Fibroblast of lung (primary cell): ENCODE data around the gene PIK3R3. TPM values are rescaled to one million over a fixed set of nuclear protein-coding genes. Genes with fewer than 3 reads are reported as not detected.

ENCODE experiments used
- DNase-seq, 2 donors: peaks; one replicate each; pipeline versions ENCODE4 v3.0.0 to v3.0.0-alpha.2; 2010; ENCODE audit warnings: low read depth in 2 of 2
- H2AFZ ChIP-seq: 2 replicates; pipeline ENCODE4 v1.5.1; 2012; ENCODE audit warnings: low read length, control low read depth, inconsistent platforms
- H3K27ac ChIP-seq: 2 replicates; pipeline ENCODE4 v1.5.1; 2011; ENCODE audit warnings: low read length, control low read depth; ENCODE audit not compliant: insufficient read depth
- H3K27me3 ChIP-seq: 2 replicates; pipeline ENCODE4 v1.5.1; 2011; ENCODE audit warnings: mild to moderate bottlenecking, low read length; ENCODE audit not compliant: control insufficient read depth, insufficient read depth
- H3K36me3 ChIP-seq: 2 replicates; pipeline ENCODE4 v1.5.1; 2011; ENCODE audit warnings: low read length; ENCODE audit not compliant: control insufficient read depth, insufficient read depth
- H3K4me1 ChIP-seq: 2 replicates; pipeline ENCODE4 v1.5.1; 2011; ENCODE audit warnings: low read length; ENCODE audit not compliant: control insufficient read depth, insufficient read depth; ENCODE audit errors: extremely low read depth
- H3K4me2 ChIP-seq: 2 replicates; pipeline ENCODE4 v1.5.1; 2011; ENCODE audit warnings: low read length, control low read depth; ENCODE audit not compliant: insufficient read depth; ENCODE audit errors: extremely low read depth
- H3K4me3 ChIP-seq, 4 experiments: fragments of 200-600 bp in 1 of 4; sonication (generic) in 1 of 4; replicated peaks in 1 of 4; 2 replicates each; pipeline ENCODE4 v1.5.1; 2011 to 2016; ENCODE audit warnings: low read length in 4 of 4, low read depth in 3 of 4, mild to moderate bottlenecking in 3 of 4, control low read depth in 2 of 4, inconsistent platforms in 1 of 4, mixed read lengths in 1 of 4; ENCODE audit not compliant: insufficient read depth in 1 of 4; ENCODE audit errors: control extremely low read depth in 1 of 4
- H3K79me2 ChIP-seq: 2 replicates; pipeline ENCODE4 v1.5.1; 2012; ENCODE audit warnings: mild to moderate bottlenecking, low read length, inconsistent platforms; ENCODE audit not compliant: control insufficient read depth, insufficient read depth
- H3K9ac ChIP-seq: 2 replicates; pipeline ENCODE4 v1.5.1; 2011; ENCODE audit warnings: mild to moderate bottlenecking, low read length, control low read depth; ENCODE audit not compliant: insufficient read depth
- H3K9me3 ChIP-seq: 2 replicates; pipeline ENCODE4 v1.5.1; 2012; ENCODE audit warnings: low read depth, low read length; ENCODE audit not compliant: control insufficient read depth, insufficient read depth
- H4K20me1 ChIP-seq: 2 replicates; pipeline ENCODE4 v1.5.1; 2011; ENCODE audit warnings: low read length; ENCODE audit not compliant: control insufficient read depth, insufficient read depth; ENCODE audit errors: extremely low read depth
- CTCF ChIP-seq, 2 donors: IDR thresholded peaks in 1 of 2; conservative IDR thresholded peaks in 1 of 2; 1 replicate in 1 of 2; 2 replicates in 1 of 2; pipeline ENCODE4 v1.5.1; 2011 to 2012; ENCODE audit warnings: low read length in 2 of 2, control low read depth in 1 of 2, inconsistent platforms in 1 of 2, low read depth in 1 of 2, mild to moderate bottlenecking in 1 of 2
- EZH2 ChIP-seq: IDR thresholded peaks from 2 replicates; pipeline ENCODE4 v1.5.1; 2012; ENCODE audit warnings: low read length, control low read depth, mild to moderate bottlenecking; ENCODE audit errors: missing control alignments
- polyA plus RNA-seq, 2 donors: library from polyadenylated mRNA; depleted of rRNA in 1 of 2; stranded (reverse) in 1 of 2; unstranded in 1 of 2; fragments of >200 nt; gene quantifications; 2 replicates each; pipeline ENCODE4 v1.2.1, GENCODE V29; 2011 to 2012; ENCODE audit warnings: missing spikeins in 1 of 2
- total RNA-seq: library from RNA; depleted of rRNA; stranded (reverse); fragments of >200 nt; gene quantifications from 2 replicates; pipeline ENCODE4 v1.2.1, GENCODE V29; 2014

Gene PIK3R3
- total and polyA plus RNA-seq, 2 donors (not counting 1 experiment from before 2014, with no cell fraction given), result 3.3 to 4.1 TPM

- no peaks in the 10 kb centered on the region for H3K79me2 ChIP-seq
- H4K20me1 ChIP-seq, result no peaks in the 10 kb centered on the region
- TF ChIP-seq EZH2 (no peak), CTCF (conservative IDR thresholded peaks at IDR 0.05 in 1 of 2, IDR thresholded peaks at IDR 0.05 in 1 of 2; ENCODE audit: low read depth in 1 of 2, low read length in 2 of 2) (no peak)
- H2AFZ ChIP-seq, result no peak within 1 kb of the TSS
- H3K36me3 ChIP-seq, result no peaks in the 10 kb centered on the region
- peaks cover 6% of the 10 kb centered on the region for H3K4me1 ChIP-seq
- H3K9me3 ChIP-seq, result no peaks in the 10 kb centered on the region
- no peak within 1 kb of the TSS for H3K27ac ChIP-seq
- DNase-seq, result peak in 1 of 2 donors; percentile 48
- H3K9ac ChIP-seq, result no peak within 1 kb of the TSS
- peaks cover 5% of the 10 kb centered on the region for H3K27me3 ChIP-seq
- H3K4me3 ChIP-seq, result no peak within 1 kb of the TSS
- H3K4me2 ChIP-seq, result no peak within 1 kb of the TSS
Measured at GRCh38 chr1:46174448-46175231, 42.2 kb upstream of the PIK3R3 start, which contains the start of gene TSPAN1. Gene TSPAN1 (plus strand): TSS chr1:46175087. CDS start chr1:46181108, 6,021 bp downstream.

GRCh38 chr1:46173361-46173856, 41.0 kb upstream of the PIK3R3 start:
- Histone ChIP-seq H4K20me1 (no peaks in the 10 kb centered on the region), H3K4me3 (no peak overlapping the region), H3K27ac (no peak overlapping the region), H3K36me3 (no peaks in the 10 kb centered on the region), H2AFZ (no peak overlapping the region), H3K4me1 (peaks cover 6% of the 10 kb centered on the region), H3K79me2 (no peaks in the 10 kb centered on the region), H3K9me3 (no peaks in the 10 kb centered on the region), H3K9ac (no peak overlapping the region), H3K27me3 (peaks cover 13% of the 10 kb centered on the region), H3K4me2 (no peak overlapping the region)
- TF ChIP-seq EZH2 (no peak), CTCF (conservative IDR thresholded peaks at IDR 0.05 in 1 of 2, IDR thresholded peaks at IDR 0.05 in 1 of 2; ENCODE audit: low read depth in 1 of 2, low read length in 2 of 2) (no peak)
- peak; percentile 32 to 42 for DNase-seq

GRCh38 chr1:46172321-46172720, 39.9 kb upstream of the PIK3R3 start:
- H3K4me1 ChIP-seq, result peaks cover 6% of the 10 kb centered on the region
- H3K9ac ChIP-seq, result no peak overlapping the region
- no peaks in the 10 kb centered on the region for H3K79me2 ChIP-seq
- no peaks in the 10 kb centered on the region for H3K36me3 ChIP-seq
- H4K20me1 ChIP-seq, result no peaks in the 10 kb centered on the region
- no peak for DNase-seq
- no peak overlapping the region for H3K4me2 ChIP-seq
- no peaks in the 10 kb centered on the region for H3K9me3 ChIP-seq
- H3K27ac ChIP-seq, result no peak overlapping the region
- TF ChIP-seq CTCF (conservative IDR thresholded peaks at IDR 0.05 in 1 of 2, IDR thresholded peaks at IDR 0.05 in 1 of 2; ENCODE audit: low read depth in 1 of 2, low read length in 2 of 2) (no peak), EZH2 (no peak)
- H3K4me3 ChIP-seq, result no peak overlapping the region
- H3K27me3 ChIP-seq, result peaks cover 13% of the 10 kb centered on the region
- no peak overlapping the region for H2AFZ ChIP-seq
